Lower leg skin (tissue), 4 donors: ENCODE results near the gene CDH22. TPM values are rescaled to one million over a fixed set of nuclear protein-coding genes. Genes with fewer than 3 reads are reported as not detected.

Source experiments
- DNase-seq, 2 donors: peaks; one replicate each; pipeline ENCODE4 v3.0.0-alpha.2; 2019; ENCODE audit warnings: low spot score in 2 of 2
- H3K4me3 ChIP-seq: fragments of 200-600 bp; sonication (generic); 2 replicates; pipeline ENCODE4 v1.5.1; 2017; ENCODE audit warnings: mild to moderate bottlenecking, low read depth; ENCODE audit not compliant: poor library complexity, severe bottlenecking
- POLR2A ChIP-seq, 2 donors: fragments of 450-650 bp; IDR thresholded peaks; one replicate each; pipeline ENCODE4 v1.6.1; 2016 to 2017; ENCODE audit warnings: antibody characterized with exemption in 2 of 2, mild to moderate bottlenecking in 1 of 2, moderate library complexity in 1 of 2
- WGBS, 2 donors: methylation state at CpG; one replicate each; pipeline ENCODE4 v1.1.5; 2018; 5-methylcytosine and 5-hydroxymethylcytosine counted together
- intact Hi-C: fragments of 100-400 bp; cut with DNase I; formaldehyde crosslinking; loops from one replicate; pipeline ENCODE4 v1.15.0; 2023; ENCODE audit warnings: low total_unique reads
- total RNA-seq, 4 donors: library from RNA; depleted of rRNA; stranded (reverse); fragments of >200 nt; gene quantifications; one replicate each; pipeline ENCODE4 v1.1.0, GENCODE V29; 2016
- TF ChIP-seq, protein P1 (sequence below), 3 donors: fragments of 450-650 bp; IDR thresholded peaks; one replicate each; pipeline ENCODE4 v1.5.1; 2016; ENCODE audit warnings: antibody characterized with exemption in 3 of 3, mild to moderate bottlenecking in 3 of 3, moderate library complexity in 2 of 3

Gene CDH22
- total RNA-seq, 4 donors from 2014 or later: 1.6 to 3.0 (median 2.0) TPM

DNA sequence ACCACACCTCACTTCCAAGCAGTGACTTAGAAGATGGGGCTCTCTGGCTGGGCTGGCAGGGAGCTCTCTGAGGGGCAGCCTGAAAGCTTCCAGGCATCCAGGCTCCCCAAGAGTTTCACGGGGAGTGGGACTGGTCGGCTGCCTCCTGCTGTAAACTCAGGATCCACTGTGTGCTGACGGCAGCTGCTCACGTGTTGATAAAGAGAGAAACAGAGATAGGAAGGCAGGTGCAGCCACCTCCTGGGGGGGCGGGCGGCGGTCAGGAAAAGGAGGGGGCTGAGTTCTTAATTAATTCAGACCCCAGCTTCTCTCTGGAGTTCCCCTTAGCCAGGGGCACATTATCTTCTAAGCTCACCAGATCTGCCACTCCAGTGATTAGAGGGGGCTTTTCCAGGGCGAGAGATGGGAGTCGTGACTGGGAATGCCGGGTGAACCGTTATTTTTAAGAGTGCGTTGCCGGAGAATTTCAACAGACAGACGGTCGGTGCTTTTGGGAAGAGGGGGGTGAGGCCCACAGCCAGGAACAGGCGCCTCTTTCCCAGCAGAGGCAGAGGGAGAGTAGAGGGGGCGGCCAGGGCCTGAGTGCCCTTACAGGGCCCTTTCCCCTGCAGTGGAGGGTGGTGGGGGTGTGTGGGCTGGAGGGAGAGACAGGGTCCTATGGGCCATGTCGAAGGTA is 119.3 kb downstream of the CDH22 start:
- intact Hi-C loops: no loop called here
- no peak overlapping the region for H3K4me3 ChIP-seq
- TF ChIP-seq POLR2A (IDR thresholded peaks at IDR 0.05): no peak
- TF ChIP-seq, protein P1, sequence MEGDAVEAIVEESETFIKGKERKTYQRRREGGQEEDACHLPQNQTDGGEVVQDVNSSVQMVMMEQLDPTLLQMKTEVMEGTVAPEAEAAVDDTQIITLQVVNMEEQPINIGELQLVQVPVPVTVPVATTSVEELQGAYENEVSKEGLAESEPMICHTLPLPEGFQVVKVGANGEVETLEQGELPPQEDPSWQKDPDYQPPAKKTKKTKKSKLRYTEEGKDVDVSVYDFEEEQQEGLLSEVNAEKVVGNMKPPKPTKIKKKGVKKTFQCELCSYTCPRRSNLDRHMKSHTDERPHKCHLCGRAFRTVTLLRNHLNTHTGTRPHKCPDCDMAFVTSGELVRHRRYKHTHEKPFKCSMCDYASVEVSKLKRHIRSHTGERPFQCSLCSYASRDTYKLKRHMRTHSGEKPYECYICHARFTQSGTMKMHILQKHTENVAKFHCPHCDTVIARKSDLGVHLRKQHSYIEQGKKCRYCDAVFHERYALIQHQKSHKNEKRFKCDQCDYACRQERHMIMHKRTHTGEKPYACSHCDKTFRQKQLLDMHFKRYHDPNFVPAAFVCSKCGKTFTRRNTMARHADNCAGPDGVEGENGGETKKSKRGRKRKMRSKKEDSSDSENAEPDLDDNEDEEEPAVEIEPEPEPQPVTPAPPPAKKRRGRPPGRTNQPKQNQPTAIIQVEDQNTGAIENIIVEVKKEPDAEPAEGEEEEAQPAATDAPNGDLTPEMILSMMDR (IDR thresholded peaks at IDR 0.05): no peak
- 44 to 46% methylated on average over 17 to 18 of the region's 18 CpGs for WGBS, 2 donors
- no peak for DNase-seq

DNA sequence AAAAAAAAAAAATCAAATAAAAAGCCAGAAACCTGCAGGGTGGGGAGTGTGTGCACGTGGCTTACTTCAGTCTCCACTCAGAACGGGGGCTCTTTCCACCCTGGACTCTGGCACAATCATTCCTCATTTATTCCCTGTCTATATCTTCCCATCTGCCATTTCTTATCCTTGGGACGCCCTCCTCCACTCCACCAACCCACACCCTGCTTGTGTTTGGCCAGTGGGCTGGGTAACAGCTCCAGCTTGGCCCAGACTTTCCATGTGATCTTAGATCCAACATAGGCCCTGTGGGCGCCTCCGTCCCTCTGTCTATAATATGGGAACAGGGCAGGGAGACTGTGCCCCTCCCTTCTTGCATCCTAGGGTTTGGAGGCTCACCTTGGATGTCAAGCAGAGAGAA is 122.1 kb downstream of the CDH22 start:
- intact Hi-C loops: no loop called here
- 80 to 83% methylated on average over 5 of the region's 5 CpGs for WGBS, 2 donors
- no peak for TF ChIP-seq POLR2A (IDR thresholded peaks at IDR 0.05)
- TF ChIP-seq, protein P1 (IDR thresholded peaks at IDR 0.05): no peak

DNA sequence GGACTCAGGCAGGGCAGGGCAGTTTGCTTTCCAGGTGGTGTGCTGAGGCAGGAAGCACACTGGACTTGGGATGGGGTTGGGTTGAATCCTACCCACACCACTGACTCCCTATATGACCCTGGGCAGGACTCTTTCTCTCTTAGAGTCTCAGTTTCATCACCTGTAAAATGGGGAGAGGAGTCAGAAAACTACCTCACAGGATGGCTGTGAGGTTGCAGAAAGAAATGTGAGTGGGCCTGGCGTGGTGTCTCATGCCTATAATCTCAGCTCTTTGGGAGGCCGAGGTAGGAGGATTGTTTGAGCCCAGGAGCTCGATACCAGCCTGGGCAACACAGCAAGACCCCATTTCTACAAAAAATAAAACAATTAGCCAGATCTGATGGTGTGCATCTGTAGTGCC is 122.9 kb downstream of the CDH22 start:
- no peak for DNase-seq
- 90 to 92% methylated on average over 3 of the region's 3 CpGs for WGBS, 2 donors
- no peak overlapping the region for H3K4me3 ChIP-seq
- intact Hi-C loops: no loop called here
- TF ChIP-seq, protein P1 (IDR thresholded peaks at IDR 0.05): no peak
- no peak for TF ChIP-seq POLR2A (IDR thresholded peaks at IDR 0.05)

More for the DNA sequence above, 122.1 kb downstream of the CDH22 start:
- no peak overlapping the region for H3K4me3 ChIP-seq
- no peak for DNase-seq

DNA sequence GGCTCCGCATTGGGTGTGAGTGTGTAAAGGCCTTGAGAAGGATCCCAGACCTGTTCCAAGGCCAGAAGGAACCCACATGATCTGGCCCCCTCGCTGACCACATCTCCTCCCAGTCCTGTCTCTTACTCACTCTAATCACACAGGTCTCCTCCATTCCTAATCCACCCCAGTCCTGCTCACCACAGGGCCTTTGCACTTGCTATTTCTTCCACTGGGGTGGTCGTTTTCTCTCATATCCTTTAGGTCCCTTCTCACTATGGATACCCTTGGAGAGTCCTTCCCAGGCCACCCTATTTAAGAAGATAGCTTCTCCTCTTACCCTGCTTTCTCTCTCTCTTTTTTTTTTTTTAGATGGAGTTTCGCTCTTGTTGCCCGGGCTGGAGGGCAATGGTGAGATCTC is 124.5 kb downstream of the CDH22 start:
- H3K4me3 ChIP-seq: no peak overlapping the region
- intact Hi-C loops: no loop called here
- no peak for DNase-seq
- 80 to 89% methylated on average over 5 of the region's 5 CpGs for WGBS, 2 donors
- no peak for TF ChIP-seq POLR2A (IDR thresholded peaks at IDR 0.05)
- TF ChIP-seq, protein P1 (IDR thresholded peaks at IDR 0.05): no peak

DNA sequence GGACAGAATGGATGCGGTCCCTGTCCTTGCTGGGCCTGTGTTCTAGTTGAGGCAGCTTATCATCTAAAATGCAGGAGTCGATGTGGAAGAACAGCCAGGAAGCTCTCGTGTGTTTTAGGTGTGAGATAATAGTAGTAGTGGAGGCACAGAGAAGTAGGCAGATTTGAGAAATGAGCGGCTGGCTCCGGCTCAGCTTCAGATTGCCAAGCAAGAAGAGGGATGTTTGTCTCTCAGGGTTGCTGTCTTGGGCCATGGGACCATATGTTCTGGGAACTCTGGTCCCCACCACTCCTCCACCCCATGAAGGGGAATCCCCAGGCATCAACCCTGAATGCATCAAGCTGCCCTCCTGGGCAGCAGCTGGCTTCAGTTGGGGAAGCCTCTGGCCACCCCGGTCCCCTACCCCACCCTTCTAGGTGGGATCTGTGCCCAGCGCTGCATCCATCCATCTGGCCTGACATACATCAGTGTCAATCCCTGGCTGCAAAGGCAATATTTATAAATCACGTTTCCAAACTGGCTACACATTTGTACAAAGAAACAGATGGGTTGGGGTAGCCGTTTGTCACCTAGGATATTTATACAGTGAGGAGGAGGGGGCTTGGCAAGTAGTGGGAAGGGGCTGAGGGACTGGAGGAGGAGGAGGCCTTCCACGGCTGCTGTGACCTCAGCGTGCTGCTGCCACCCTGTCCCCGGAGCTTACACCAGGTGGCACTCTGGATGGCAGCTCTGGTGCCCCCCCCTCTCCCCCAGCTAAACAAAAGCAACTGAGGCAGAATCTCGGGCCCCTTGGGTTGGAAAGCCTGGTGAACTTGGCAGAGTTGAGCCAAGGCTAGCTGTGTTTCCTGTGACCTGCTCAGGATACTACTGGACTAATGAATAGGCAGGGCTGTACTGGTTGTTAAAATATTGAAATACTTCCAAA is 125.8 kb downstream of the CDH22 start:
- H3K4me3 ChIP-seq: no peak overlapping the region
- TF ChIP-seq, protein P1 (IDR thresholded peaks at IDR 0.05): no peak
- TF ChIP-seq POLR2A (IDR thresholded peaks at IDR 0.05): no peak
- intact Hi-C loops: no loop called here
- WGBS, 2 donors: 67 to 68% methylated on average over 13 of the region's 13 CpGs
- no peak for DNase-seq
